Measurements from ENCODE around the gene PDLIM4.

GRCh38 chr5:132209901-132210545, 47.5 kb upstream of the PDLIM4 start:
- no peak for TF ChIP-seq POLR2A (IDR thresholded peaks at IDR 0.05; ENCODE audit: low read depth, low read length)
- TF ChIP-seq POLR2AphosphoS5 (IDR thresholded peaks at IDR 0.05; ENCODE audit: low read depth, low read length), result no peak

All from GM12892 (cell line).